GM04504 (cell line): ENCODE measurements around the gene SHISAL1.

Source experiments
- DNase-seq: peaks from one replicate; pipeline ENCODE4 v3.0.0-alpha.2; 2012; ENCODE audit warnings: low read depth

Gene SHISAL1

GRCh38 chr22:44312766-44313165, at the start of gene SHISAL1:
SHISAL1 (minus strand) TSS chr22:44312951; CDS start chr22:44300945, 12,006 bp downstream.
- DNase-seq, result no peak

GRCh38 chr22:44361391-44362126, 48.8 kb upstream of the SHISAL1 start:
- DNase-seq, result no peak

DNA sequence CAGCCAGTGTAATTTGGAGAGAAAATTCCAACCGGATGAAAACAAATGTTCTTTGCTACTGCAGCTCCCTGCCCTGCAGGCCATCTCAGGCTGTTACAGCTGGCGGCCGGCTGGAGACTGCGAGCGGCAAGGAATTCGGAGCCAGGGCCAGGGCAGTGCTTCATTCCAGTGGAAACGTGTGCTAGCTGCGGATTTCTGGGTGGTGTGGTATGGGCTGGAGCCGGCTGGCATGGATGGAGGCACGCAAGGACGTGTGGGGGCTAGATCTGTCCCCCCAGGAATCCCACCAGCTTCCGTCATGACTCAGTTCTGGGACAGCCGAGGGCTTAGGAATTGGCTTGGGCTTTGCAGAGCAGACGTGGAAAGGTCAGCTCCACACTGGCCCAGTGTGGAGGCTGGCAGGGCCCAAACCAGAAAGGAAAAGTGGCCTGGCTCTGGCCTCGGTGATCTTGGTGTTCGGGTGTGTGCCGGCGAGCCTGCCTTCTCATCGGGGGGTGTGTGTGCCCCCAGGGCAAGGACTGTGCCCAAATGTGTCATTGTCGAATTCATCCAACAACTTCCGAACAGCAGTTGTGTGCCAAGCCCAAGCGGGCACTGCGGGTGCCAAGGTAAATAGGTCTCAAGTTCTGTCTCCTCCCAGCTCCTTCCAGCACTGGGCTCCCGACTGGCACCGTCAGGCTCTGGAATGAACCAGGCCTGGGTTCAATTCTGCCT, 48.1 kb upstream of the SHISAL1 start:
- DNase-seq, result peak; percentile 68

DNA sequence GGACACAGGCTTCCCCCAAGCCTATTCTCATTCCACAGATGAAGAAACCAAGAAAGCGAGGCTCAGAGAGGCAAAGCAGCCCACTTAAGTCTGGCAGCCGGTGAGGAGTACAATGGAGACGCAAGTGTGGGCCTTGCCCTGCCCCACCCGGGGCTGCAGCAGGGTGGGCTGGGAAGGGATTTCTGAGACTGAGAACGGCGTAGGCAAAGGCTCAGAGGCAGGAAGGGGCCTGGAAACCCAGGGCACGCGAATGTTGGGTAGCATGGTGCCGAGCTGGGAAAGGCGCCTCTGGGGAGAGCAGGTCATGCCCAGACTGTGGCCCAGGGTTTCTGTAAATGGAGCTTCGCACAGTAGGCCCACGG, 47.5 kb upstream of the SHISAL1 start:
- DNase-seq, result no peak

GRCh38 chr22:44359496-44360110, 46.9 kb upstream of the SHISAL1 start:
- DNase-seq, result no peak

GRCh38 chr22:44358709-44359440, 46.1 kb upstream of the SHISAL1 start:
- no peak for DNase-seq

GRCh38 chr22:44357966-44358465, 45.3 kb upstream of the SHISAL1 start:
- no peak for DNase-seq

DNA sequence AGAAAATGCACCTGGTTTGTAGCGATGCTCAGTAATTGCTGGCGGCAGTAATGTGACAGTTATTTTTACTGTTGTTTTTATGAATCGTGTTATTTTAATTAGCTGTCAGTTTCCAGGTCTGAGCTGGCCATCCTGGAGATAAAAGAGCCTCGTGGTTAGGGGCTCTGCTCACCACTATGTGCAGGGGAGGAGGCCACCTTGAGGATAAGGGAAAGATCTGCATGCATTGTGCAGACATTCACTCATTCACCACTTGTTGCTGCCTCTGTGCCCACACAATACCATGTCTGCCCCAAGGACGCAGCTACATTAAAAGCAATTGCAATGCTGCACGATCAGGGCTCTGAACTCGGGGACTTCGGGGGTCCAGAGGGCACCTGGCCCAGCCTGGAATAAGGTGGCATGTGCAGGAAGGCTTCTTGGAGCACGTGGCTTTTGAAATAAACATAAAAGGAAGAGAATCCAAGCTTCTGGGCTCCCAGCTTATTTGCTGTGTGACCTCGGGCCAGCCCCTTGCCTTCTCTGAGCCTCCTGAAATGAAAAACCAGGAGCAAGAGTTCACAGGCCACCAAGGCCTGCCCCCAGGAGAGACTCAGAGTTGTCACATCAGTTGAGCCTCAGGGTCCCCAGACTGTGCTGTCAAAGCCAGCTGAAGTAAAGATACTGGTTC, 44.7 kb upstream of the SHISAL1 start:
- DNase-seq, result no peak

GRCh38 chr22:44355716-44356070, 42.9 kb upstream of the SHISAL1 start:
- no peak for DNase-seq

DNA sequence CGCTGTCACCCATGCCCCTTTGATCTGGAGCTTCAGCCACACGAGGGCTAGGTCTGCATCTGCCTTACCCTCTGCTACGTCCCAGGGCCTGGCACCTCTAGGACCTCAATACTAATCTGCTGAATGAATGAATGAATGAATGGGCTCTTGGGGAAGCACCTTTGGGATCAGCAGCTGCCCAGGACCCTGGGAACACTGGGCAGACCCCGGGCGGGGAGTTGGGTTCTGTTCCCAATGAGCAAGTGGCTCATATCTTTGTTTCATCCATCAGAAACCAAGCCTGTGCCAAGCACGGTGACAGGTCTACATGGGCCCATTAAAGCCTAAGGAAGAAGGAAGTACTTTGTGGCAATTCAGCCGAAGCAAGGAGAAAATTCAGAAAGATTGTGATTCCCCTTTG, 41.5 kb upstream of the SHISAL1 start:
- DNase-seq, result no peak

GRCh38 chr22:44353041-44353440, 40.3 kb upstream of the SHISAL1 start:
- DNase-seq, result no peak

GRCh38 chr22:44352378-44353035, 39.8 kb upstream of the SHISAL1 start:
- DNase-seq, result no peak

DNA sequence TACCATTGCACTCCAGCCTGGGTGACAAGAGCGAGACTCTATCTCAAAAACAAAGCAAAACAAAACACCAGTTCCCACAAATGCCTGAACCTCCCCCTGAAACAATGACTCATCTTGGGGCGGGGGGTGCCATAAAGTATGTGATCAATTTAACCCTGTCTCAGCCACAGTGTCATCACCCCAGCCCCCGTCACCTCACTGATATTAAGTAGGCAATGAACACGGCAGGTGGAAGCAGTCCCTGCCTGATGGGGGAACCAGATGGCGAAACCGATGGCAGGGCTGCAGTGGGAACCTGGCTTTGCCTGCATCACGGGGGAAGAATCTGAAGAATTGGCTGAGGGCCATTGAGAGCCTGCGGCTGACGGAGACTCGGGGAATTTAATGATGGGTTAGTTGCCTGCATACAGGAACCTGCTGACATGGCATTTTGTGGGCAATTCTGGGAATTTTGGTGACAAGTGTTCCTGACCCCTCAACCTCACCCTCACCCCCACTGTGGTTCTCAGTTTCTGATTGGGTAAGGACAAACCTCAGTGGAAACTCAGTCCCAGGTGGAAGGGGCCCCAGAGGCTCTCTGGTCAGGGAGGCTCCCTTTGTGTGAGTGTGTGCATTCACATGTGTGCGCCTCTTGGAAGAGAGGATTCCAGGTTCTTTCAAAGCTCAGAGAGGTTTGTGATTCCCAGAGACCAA, 39.1 kb upstream of the SHISAL1 start:
- peak; percentile 84 for DNase-seq

DNA sequence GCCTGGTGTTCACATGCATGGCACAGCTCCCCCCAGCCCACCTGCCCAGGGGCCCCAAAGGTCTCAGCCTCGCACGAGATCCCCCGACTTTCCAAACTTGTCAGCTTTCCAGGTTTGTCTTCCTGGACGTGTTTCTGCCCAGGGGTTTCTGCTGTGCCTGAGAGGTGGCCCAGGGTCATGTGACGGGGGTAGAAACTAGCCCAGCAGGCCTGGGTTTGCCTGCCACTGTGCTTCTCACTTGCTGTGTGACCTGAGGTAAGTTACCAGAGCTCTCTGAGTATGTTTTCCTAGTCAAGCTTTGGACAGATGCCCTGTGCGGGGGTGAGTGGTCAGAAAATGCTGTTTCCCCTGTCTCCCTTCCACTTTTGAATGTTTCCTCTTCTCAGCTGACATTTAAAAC, 38.3 kb upstream of the SHISAL1 start:
- DNase-seq, result no peak

DNA sequence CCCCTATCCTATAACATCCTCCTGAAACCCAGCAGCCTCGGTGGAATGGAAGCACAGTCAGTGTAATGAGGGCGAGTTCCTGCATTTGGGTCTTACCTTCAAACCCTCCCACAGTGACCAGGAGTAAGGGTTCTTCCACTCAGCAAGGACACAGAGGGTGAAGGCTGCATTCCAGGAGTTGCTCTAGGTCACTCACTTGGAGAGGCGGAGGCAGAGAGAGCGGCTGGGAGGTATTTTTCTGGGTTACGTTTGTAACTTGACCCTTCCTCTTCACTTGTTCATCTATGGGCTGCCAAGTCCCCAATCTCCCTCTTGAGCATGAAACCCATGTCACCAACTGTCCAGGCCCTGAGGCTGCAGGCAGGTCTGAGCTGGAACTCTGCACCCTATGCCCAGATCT, 36.8 kb upstream of the SHISAL1 start:
- DNase-seq, result no peak

- no peak for DNase-seq
Observed at GRCh38 chr22:44348971-44349560, 36.3 kb upstream of the SHISAL1 start.

DNA sequence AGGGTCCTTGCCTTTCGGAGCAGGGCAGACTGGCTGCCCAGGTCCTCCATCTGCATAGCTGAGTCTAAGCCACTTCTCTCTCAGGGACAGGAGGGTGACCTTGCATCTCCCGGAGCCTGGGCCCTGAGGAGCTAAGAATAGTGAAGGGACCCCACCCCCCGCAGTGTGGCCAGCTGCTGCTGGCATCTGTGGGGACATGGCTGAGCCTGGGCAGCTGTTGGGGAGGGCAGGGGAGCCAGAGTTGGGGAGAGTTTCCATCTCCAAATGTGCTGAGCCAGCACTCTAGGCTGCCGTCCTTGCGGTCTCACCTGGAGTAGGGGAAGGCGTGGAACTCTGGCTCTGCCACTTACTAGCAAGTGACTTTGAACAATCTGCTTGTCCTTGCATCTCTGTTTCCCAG, 34.8 kb upstream of the SHISAL1 start:
- no peak for DNase-seq

DNA sequence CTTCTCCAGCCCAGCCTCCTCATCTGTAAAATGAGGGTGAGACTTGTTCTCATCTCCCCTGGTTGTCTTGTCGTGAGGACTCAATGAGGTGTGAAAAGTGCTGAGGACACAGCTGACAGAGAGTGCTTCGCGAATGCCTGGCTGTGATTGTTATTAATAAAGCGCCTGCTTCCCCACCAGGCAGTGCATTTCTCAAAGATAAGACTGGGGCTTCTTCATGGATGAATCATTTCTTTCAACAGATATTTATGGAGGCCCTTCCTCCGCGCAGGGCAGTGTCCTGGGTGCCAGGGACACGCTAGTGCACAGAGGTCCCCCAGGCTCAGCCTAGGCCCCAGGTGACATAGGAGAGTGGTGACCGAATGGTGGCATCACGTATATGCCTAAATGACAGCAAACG, 34.3 kb upstream of the SHISAL1 start:
- DNase-seq, result no peak

DNA sequence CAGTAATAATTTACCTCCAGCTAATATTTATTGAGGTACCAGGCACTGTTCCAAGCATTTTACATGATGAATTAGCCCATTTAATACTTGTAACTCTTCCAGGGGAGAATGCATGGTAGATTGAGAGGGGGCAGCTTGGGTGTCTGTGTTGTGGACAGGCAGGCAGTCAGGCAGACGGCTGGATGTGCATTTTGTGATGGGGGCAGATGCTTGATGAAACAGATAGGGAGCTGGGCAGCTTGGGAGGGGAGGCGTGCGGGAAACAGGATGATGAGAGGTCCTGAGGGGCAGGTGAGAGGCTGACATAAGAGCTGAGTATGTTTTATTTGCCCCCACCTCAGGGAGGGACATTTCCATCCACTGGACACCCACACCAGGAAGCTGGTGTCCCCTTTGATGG, 33.1 kb upstream of the SHISAL1 start:
- DNase-seq, result no peak

DNA sequence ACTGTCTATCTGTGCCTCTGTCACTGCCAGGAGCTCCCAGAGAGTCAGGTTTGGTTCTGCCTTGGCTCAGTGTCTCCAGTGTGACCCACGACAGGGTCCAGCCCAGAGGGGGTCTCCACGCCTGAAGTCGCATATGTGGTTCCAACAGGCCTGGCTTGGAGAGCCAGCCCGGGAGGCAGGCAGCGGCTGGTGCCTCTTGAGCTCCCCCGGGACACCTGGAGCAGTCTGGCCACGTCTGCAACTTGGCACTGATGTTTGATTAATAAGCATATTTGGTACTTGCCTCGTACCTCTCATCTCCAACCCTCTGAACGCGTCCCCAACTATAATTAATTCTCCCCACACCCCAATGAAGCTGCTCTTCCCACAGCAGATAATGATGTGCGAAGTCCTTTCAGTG, 31.7 kb upstream of the SHISAL1 start:
- no peak for DNase-seq
